Testis (tissue), 2 donors: ENCODE data around the gene IGSF11.

Experiments
- POLR2A ChIP-seq: fragments of 450-650 bp; IDR thresholded peaks from one replicate; pipeline ENCODE4 v1.6.1; 2017; ENCODE audit warnings: antibody characterized with exemption, mild to moderate bottlenecking, moderate library complexity
- TF ChIP-seq, protein P1 (sequence below), 3 experiments: fragments of 450-650 bp in 2 of 3; fragments of 200-600 bp in 1 of 3; sonication (generic) in 1 of 3; IDR thresholded peaks; one replicate each; pipeline ENCODE4 v1.5.1; 2016 to 2019; ENCODE audit warnings: antibody characterized with exemption in 3 of 3, mild to moderate bottlenecking in 2 of 3, moderate library complexity in 1 of 3

DNA sequence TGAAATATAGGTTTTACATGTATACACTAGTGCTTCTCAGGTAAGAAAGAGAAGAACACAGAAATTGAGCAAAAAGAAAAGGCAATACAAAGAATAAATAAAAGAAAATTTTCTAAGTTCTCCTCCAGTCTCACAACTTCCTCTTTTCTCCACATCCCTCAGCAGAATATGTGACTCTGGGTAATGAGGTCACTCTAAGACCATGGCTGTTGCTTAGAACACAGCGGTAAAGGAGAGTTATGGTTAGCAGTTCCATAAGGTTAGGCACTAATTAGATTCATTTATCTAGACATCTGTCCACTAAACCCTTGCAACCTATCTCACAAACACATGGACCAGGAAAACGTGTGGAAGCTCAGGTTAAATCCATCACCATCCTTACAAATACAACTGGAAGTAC, 47.9 kb downstream of the IGSF11 start:
- TF ChIP-seq, protein P1, sequence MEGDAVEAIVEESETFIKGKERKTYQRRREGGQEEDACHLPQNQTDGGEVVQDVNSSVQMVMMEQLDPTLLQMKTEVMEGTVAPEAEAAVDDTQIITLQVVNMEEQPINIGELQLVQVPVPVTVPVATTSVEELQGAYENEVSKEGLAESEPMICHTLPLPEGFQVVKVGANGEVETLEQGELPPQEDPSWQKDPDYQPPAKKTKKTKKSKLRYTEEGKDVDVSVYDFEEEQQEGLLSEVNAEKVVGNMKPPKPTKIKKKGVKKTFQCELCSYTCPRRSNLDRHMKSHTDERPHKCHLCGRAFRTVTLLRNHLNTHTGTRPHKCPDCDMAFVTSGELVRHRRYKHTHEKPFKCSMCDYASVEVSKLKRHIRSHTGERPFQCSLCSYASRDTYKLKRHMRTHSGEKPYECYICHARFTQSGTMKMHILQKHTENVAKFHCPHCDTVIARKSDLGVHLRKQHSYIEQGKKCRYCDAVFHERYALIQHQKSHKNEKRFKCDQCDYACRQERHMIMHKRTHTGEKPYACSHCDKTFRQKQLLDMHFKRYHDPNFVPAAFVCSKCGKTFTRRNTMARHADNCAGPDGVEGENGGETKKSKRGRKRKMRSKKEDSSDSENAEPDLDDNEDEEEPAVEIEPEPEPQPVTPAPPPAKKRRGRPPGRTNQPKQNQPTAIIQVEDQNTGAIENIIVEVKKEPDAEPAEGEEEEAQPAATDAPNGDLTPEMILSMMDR (IDR thresholded peaks at IDR 0.05), result no peak
- no peak for TF ChIP-seq POLR2A
